ENCODE results near the gene GOLGA5.
A peak's percentile ranks its signal among the peaks of the same experiment; 100 is the strongest.
"Not testable (repeated sequence)": the region's sequence is repeated elsewhere in the genome, so short reads cannot be mapped to it uniquely, and the experiment has no call there.

Gene GOLGA5

GRCh38 chr14:92778868-92779565 lies 15.1 kb upstream of the GOLGA5 start:
- not testable (repeated sequence) for DNase-seq (ENCODE audit: low read depth)

GRCh38 chr14:92780444-92781232 lies 13.5 kb upstream of the GOLGA5 start:
- peak; percentile 55 for DNase-seq (ENCODE audit: low read depth)

- DNase-seq (ENCODE audit: low read depth): no peak
Observed at GRCh38 chr14:92781350-92781749, 12.8 kb upstream of the GOLGA5 start.

GRCh38 chr14:92783813-92784431 lies 10.2 kb upstream of the GOLGA5 start:
- DNase-seq (ENCODE audit: low read depth): no peak

GRCh38 chr14:92785667-92786426 lies 8.3 kb upstream of the GOLGA5 start:
- DNase-seq (ENCODE audit: low read depth): peak; percentile 37

- DNase-seq (ENCODE audit: low read depth): no peak
Observed at GRCh38 chr14:92786427-92786756, 7.7 kb upstream of the GOLGA5 start.

GRCh38 chr14:92787554-92787953 lies 6.6 kb upstream of the GOLGA5 start:
- no peak for DNase-seq (ENCODE audit: low read depth)

- no peak for DNase-seq (ENCODE audit: low read depth)
Observed at GRCh38 chr14:92789457-92790089, 4.5 kb upstream of the GOLGA5 start.

GRCh38 chr14:92792885-92793284 lies 1.2 kb upstream of the GOLGA5 start:
- no peak for DNase-seq (ENCODE audit: low read depth)

- no peak for DNase-seq (ENCODE audit: low read depth)
Observed at GRCh38 chr14:92794547-92794941, 439 bp downstream of the GOLGA5 start.

- no peak for DNase-seq (ENCODE audit: low read depth)
Observed at GRCh38 chr14:92794961-92795360, 856 bp downstream of the GOLGA5 start.

GRCh38 chr14:92797935-92798653 lies 4.0 kb downstream of the GOLGA5 start:
- DNase-seq (ENCODE audit: low read depth): no peak

GRCh38 chr14:92798811-92799210 lies 4.7 kb downstream of the GOLGA5 start:
- DNase-seq (ENCODE audit: low read depth): no peak

GRCh38 chr14:92800012-92800411 lies 5.9 kb downstream of the GOLGA5 start:
- DNase-seq (ENCODE audit: low read depth): no peak

- no peak for DNase-seq (ENCODE audit: low read depth)
Observed at GRCh38 chr14:92800525-92800924, 6.4 kb downstream of the GOLGA5 start.

- no peak for DNase-seq (ENCODE audit: low read depth)
Observed at GRCh38 chr14:92801917-92802316, 7.8 kb downstream of the GOLGA5 start.

- no peak for DNase-seq (ENCODE audit: low read depth)
Observed at GRCh38 chr14:92802678-92803077, 8.6 kb downstream of the GOLGA5 start.

GRCh38 chr14:92813201-92813600 lies 19.1 kb downstream of the GOLGA5 start:
- DNase-seq (ENCODE audit: low read depth): no peak

GRCh38 chr14:92819011-92819597 lies 25.0 kb downstream of the GOLGA5 start:
- DNase-seq (ENCODE audit: low read depth): no peak

- not testable (repeated sequence) for DNase-seq (ENCODE audit: low read depth)
Observed at GRCh38 chr14:92819680-92820535, 25.8 kb downstream of the GOLGA5 start.

Data from GM04503 (cell line).